Neuronal stem cell (in vitro differentiated cells): Measurements from ENCODE around the gene SP1.
"Not testable (repeated sequence)": the region's sequence is repeated elsewhere in the genome, so short reads cannot be mapped to it uniquely, and the experiment has no call there.

Experiments
- DNase-seq: peaks from one replicate; pipeline ENCODE4 v3.0.0-alpha.2; 2013; ENCODE audit warnings: low spot score
- H2AFZ ChIP-seq: one replicate; pipeline ENCODE4 v1.6.1; 2013; ENCODE audit warnings: mild to moderate bottlenecking, low read length, inconsistent platforms
- H2AK5ac ChIP-seq: 2 replicates; pipeline ENCODE4 v1.6.1; 2013; ENCODE audit warnings: low read depth, mild to moderate bottlenecking, inconsistent platforms, low read length, moderate library complexity, mixed read lengths
- H2BK120ac ChIP-seq: 2 replicates; pipeline ENCODE4 v1.6.1; 2013; ENCODE audit warnings: low read depth, mild to moderate bottlenecking, inconsistent platforms, low read length, moderate library complexity, mixed read lengths
- H2BK12ac ChIP-seq: one replicate; pipeline ENCODE4 v1.6.1; 2013; ENCODE audit warnings: low read length, inconsistent platforms
- H2BK15ac ChIP-seq: 2 replicates; pipeline ENCODE4 v1.6.1; 2013; ENCODE audit warnings: mild to moderate bottlenecking, low read length, inconsistent platforms, mixed read lengths
- H2BK5ac ChIP-seq: one replicate; pipeline ENCODE4 v1.6.1; 2013; ENCODE audit warnings: inconsistent platforms, mild to moderate bottlenecking, low read length, moderate library complexity
- H3K14ac ChIP-seq: one replicate; pipeline ENCODE4 v1.6.1; 2013; ENCODE audit warnings: low read length, inconsistent platforms
- H3K18ac ChIP-seq: 2 replicates; pipeline ENCODE4 v1.6.1; 2013; ENCODE audit warnings: low read length, inconsistent platforms
- H3K23ac ChIP-seq: 2 replicates; pipeline ENCODE4 v1.6.1; 2013; ENCODE audit warnings: low read depth, mild to moderate bottlenecking, mixed read lengths, low read length, inconsistent platforms; ENCODE audit not compliant: poor library complexity
- H3K27ac ChIP-seq: replicated peaks from 3 replicates; pipeline ENCODE4 v1.5.1; 2013; ENCODE audit warnings: low read length, inconsistent platforms
- H3K27me3 ChIP-seq, 3 experiments: 2 replicates each; pipeline ENCODE4 v1.6.1; 2013; ENCODE audit warnings: low read length in 3 of 3, mild to moderate bottlenecking in 2 of 3, inconsistent platforms in 1 of 3, low read depth in 1 of 3, mixed read lengths in 1 of 3, moderate library complexity in 1 of 3; ENCODE audit not compliant: control insufficient read depth in 3 of 3, insufficient read depth in 3 of 3
- H3K36me3 ChIP-seq, 2 donors: replicated peaks in 1 of 2; 2 replicates each; pipeline ENCODE4 v1.6.1; 2013; ENCODE audit warnings: low read length in 2 of 2; ENCODE audit not compliant: control insufficient read depth in 2 of 2, insufficient read depth in 2 of 2
- H3K4ac ChIP-seq: 2 replicates; pipeline ENCODE4 v1.6.1; 2013; ENCODE audit warnings: inconsistent platforms, mild to moderate bottlenecking, low read length, moderate library complexity
- H3K4me1 ChIP-seq, 2 donors: 1 replicate in 1 of 2; 2 replicates in 1 of 2; pipeline ENCODE4 v1.6.1; 2013; ENCODE audit warnings: low read length in 2 of 2, low read depth in 1 of 2; ENCODE audit not compliant: control insufficient read depth in 2 of 2, insufficient read depth in 1 of 2
- H3K4me2 ChIP-seq: one replicate; pipeline ENCODE4 v1.6.1; 2013; ENCODE audit warnings: mild to moderate bottlenecking, low read length, inconsistent platforms; ENCODE audit not compliant: insufficient read depth, poor library complexity, severe bottlenecking
- H3K4me3 ChIP-seq, 2 donors: 2 replicates each; pipeline ENCODE4 v1.5.1; 2013; ENCODE audit warnings: low read length in 2 of 2, mild to moderate bottlenecking in 2 of 2, inconsistent platforms in 1 of 2, moderate library complexity in 1 of 2
- H3K79me1 ChIP-seq: one replicate; pipeline ENCODE4 v1.6.1; 2013; ENCODE audit warnings: low read depth, mild to moderate bottlenecking, inconsistent platforms, low read length, moderate library complexity
- H3K9ac ChIP-seq: one replicate; pipeline ENCODE4 v1.6.1; 2013; ENCODE audit warnings: mild to moderate bottlenecking, low read depth, low read length, inconsistent platforms; ENCODE audit not compliant: poor library complexity
- H3K9me3 ChIP-seq, 2 donors: replicated peaks in 1 of 2; 2 replicates each; pipeline versions ENCODE3 to v1.6.1; 2013; ENCODE audit warnings: low read length in 2 of 2, mild to moderate bottlenecking in 2 of 2, inconsistent platforms in 1 of 2, low read depth in 1 of 2, mixed read lengths in 1 of 2, moderate library complexity in 1 of 2; ENCODE audit not compliant: control insufficient read depth in 2 of 2, insufficient read depth in 1 of 2
- H4K8ac ChIP-seq: one replicate; pipeline ENCODE4 v1.6.1; 2013; ENCODE audit warnings: low read depth, mild to moderate bottlenecking, inconsistent platforms, low read length, moderate library complexity
- H4K91ac ChIP-seq: one replicate; pipeline ENCODE4 v1.6.1; 2013; ENCODE audit warnings: low read length, low read depth, mild to moderate bottlenecking, inconsistent platforms; ENCODE audit not compliant: poor library complexity
- WGBS, 2 donors: extraction: QIAGEN DNeasy Blood & Tissue Kit; methylation state at CpG; one replicate each; pipeline ENCODE4 v1.1.7; 2013; ENCODE audit warnings: missing lambda C conversion rate in 2 of 2, mixed read lengths in 1 of 2; ENCODE audit not compliant: insufficient read length in 2 of 2, insufficient replicate concordance in 1 of 2; ENCODE audit errors: extremely low coverage in 2 of 2; 5-methylcytosine and 5-hydroxymethylcytosine counted together

SP1 gene

GRCh38 chr12:53355121-53355520 is 24.9 kb upstream of the SP1 start:
- Histone ChIP-seq H2BK5ac (no peak overlapping the region), H3K18ac (no peak overlapping the region), H3K79me1 (no peaks in the 10 kb centered on the region), H3K27me3 (no peaks in the 10 kb centered on the region), H3K27ac (no peak overlapping the region), H2AFZ (peak overlapping the region; percentile 10), H3K9ac (no peak overlapping the region), H2BK120ac (no peak overlapping the region), H3K4me3 (no peak overlapping the region), H2AK5ac (no peak overlapping the region), H3K4me1 (no peaks in the 10 kb centered on the region), H3K23ac (no peak overlapping the region), H4K8ac (no peak overlapping the region), H4K91ac (no peak overlapping the region), H3K14ac (no peak overlapping the region), H3K4ac (no peak overlapping the region), H2BK15ac (no peak overlapping the region), H3K9me3 (no peaks in the 10 kb centered on the region), H3K36me3 (no peaks in the 10 kb centered on the region), H3K4me2 (no peak overlapping the region), H2BK12ac (no peak overlapping the region)
- no peak for DNase-seq
- no CpG with 5 or more reads among the region's 3 CpGs for WGBS, 2 donors

- Histone ChIP-seq H2BK5ac (no peak overlapping the region), H3K4me1 (no peaks in the 10 kb centered on the region), H3K27ac (no peak overlapping the region), H3K4me2 (no peak overlapping the region), H2BK12ac (no peak overlapping the region), H3K36me3 (no peaks in the 10 kb centered on the region), H2AK5ac (no peak overlapping the region), H3K9ac (no peak overlapping the region), H3K14ac (no peak overlapping the region), H2AFZ (no peak overlapping the region), H3K4ac (no peak overlapping the region), H3K27me3 (no peaks in the 10 kb centered on the region), H3K23ac (no peak overlapping the region), H3K4me3 (no peak overlapping the region), H4K8ac (no peak overlapping the region), H2BK15ac (no peak overlapping the region), H3K18ac (no peak overlapping the region), H3K9me3 (no peaks in the 10 kb centered on the region), H4K91ac (no peak overlapping the region), H2BK120ac (no peak overlapping the region), H3K79me1 (no peaks in the 10 kb centered on the region)
- no CpG with 5 or more reads among the region's 5 CpGs for whole genome bisulfite sequencing, 2 donors
- DNase-seq = no peak
Measured at GRCh38 chr12:53358836-53359419, 21.0 kb upstream of the SP1 start.

GRCh38 chr12:53361638-53362037 is 18.3 kb upstream of the SP1 start:
- not testable (repeated sequence) for H2AK5ac ChIP-seq, H3K27ac ChIP-seq, H3K18ac ChIP-seq, H3K4me1 ChIP-seq, H3K14ac ChIP-seq, H3K36me3 ChIP-seq, H3K27me3 ChIP-seq, H3K9ac ChIP-seq, H3K79me1 ChIP-seq, DNase-seq, H3K4me3 ChIP-seq, H3K4me2 ChIP-seq, H2BK15ac ChIP-seq, H3K4ac ChIP-seq, H2BK12ac ChIP-seq, H3K9me3 ChIP-seq, H4K91ac ChIP-seq, H2BK5ac ChIP-seq, H4K8ac ChIP-seq, H2AFZ ChIP-seq, H2BK120ac ChIP-seq, H3K23ac ChIP-seq
- no CpG with 5 or more reads among the region's 10 CpGs for WGBS, 2 donors

GRCh38 chr12:53365245-53365904 is 14.6 kb upstream of the SP1 start:
- Histone ChIP-seq H2AFZ (peak overlapping the region; percentile 24), H3K18ac (no peak overlapping the region), H3K4ac (no peak overlapping the region), H2AK5ac (no peak overlapping the region), H4K8ac (no peak overlapping the region), H3K4me2 (no peak overlapping the region), H2BK120ac (no peak overlapping the region), H3K9ac (no peak overlapping the region), H2BK12ac (no peak overlapping the region), H3K36me3 (no peaks in the 10 kb centered on the region), H2BK15ac (no peak overlapping the region), H3K4me1 (peaks cover 0 to 3% of the 10 kb centered on the region in 2 donors), H2BK5ac (no peak overlapping the region), H4K91ac (no peak overlapping the region), H3K4me3 (no peak overlapping the region), H3K27ac (no peak overlapping the region), H3K14ac (no peak overlapping the region), H3K79me1 (no peaks in the 10 kb centered on the region), H3K9me3 (no peaks in the 10 kb centered on the region), H3K27me3 (no peaks in the 10 kb centered on the region), H3K23ac (no peak overlapping the region)
- DNase-seq = no peak
- no CpG with 5 or more reads among the region's 4 CpGs for WGBS, 2 donors
